Sciatic nerve (tissue), 2 donors: ENCODE data around the gene WNK2. TPM values are rescaled to one million over a fixed set of nuclear protein-coding genes. Genes with fewer than 3 reads are reported as not detected.

ENCODE experiments used
- ATAC-seq: fragments of 200-7000 bp; cut with Tn5 transposase; one replicate; pipeline ENCODE4 v1.9.1; 2020; ENCODE audit warnings: mild to moderate bottlenecking, moderate library complexity
- DNase-seq: peaks from one replicate; pipeline ENCODE4 v3.0.0-alpha.2; 2020; ENCODE audit warnings: low spot score
- intact Hi-C: fragments of 100-400 bp; cut with DNase I; formaldehyde crosslinking; loops from one replicate; pipeline ENCODE4 v1.14.2; 2022
- total RNA-seq: library from RNA; stranded (reverse); fragmentation: NEBNext Ultra II Directional; extraction: Animal tissue kit (Norgen Biotek cat#: 25700); gene quantifications from one replicate; pipeline ENCODE4 v1.2.1, GENCODE V29; 2021
- donor health status: DM: no; HTN: no; CAD: no.
- donor health status: DM: no; HTN: no; CAD: no.

The WNK2 gene
- total RNA-seq, 1 donor from 2014 or later: 6.6 TPM

DNA sequence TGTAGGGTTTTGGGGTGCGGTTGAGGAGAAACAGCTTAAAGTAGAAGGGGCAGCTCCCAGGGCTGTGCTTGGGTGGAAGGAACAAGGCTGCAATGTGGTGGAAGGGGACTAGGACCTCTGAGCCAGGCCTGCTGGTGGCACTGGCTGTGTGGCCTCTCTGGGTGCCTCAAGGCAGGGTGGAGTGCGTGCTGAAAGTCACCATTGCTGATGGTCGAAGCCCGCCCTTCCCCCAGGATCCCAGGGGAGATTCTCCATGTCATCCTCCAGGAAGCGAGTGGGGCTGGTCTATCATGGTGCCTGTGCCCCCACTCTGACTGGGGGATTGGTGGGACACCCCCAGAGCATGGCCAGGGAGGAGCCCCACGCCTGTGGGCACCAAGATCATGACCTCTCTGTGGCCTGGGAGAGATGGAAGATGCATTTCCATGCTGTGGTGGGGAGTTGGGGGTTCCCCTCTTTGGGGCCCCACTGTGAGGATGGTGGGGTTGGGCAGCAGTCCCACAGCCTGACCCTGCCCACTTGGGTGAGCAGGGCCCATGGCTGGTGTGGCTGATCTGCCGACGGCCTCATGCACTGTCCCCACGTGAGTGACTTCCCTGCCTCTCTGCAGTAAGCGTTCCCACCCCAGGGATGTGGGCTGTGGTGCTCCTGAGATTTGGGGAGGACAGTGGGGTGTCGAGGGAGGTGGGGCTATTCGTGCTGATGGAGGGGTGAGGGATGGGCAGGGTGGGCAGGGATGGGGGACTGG, 25.8 kb downstream of the WNK2 start:
- DNase-seq: no peak
- intact Hi-C loops: no loop called here
- no peak for ATAC-seq

DNA sequence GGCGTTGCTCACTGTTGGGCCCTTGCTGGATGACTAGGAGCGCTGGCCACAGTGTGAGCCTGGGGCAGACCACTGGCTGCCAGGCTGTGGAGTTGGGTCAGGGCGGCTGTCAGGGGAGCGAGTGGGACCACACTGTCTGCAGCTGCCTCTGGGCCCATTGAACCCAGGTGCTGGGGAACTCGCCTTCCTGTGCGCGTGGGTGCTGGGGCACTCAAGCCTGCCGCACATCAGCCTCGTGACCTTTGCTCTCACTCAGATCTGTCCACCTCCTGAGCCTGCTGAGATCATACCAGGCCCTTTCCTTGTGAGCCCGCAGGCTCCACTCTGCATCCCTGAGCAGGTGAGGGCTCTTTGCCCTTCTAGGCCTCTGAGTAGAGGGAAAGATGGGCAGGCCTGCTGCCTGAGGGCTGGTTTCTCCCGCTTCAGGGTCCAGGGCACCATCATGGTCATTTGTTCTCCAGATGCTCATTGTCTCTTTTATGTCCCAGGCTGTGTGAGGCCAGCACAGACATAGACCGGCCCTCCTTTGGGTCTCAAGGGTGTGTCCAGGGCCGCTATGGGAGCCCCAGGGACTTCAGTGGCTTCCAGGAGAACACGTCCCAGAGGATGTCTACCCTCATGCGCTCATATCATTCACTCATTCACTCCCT, 26.5 kb downstream of the WNK2 start:
- ATAC-seq (no peak), DNase-seq (no peak)
- intact Hi-C loops: no loop called here

DNA sequence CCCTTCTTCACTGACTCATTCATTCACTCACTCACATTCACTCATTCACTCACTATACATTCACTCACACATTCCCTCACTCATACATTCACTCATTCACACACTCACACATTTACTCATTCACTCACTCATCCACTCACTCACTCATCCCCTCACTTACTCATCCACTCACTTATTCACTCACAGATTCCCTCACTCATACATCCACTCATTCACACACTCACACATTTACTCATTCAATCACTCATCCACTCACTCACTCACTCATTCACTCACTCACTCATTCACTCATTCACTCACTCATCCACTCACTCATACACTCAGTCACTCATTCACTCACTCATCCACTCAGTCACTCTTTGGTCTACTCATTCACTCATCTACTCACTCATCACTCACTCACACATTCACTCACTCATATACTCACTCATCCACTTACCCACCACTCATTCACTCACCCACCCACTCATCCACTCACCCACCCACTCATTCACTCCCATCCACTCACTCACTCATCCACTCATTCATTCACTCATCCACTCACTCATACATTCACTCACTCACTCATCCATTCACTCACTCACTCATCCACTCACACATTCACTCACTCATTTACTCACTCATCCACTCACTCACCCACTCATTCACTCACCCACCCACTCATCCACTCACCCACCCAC, 27.2 kb downstream of the WNK2 start:
- intact Hi-C loops: no loop called here
- no peak for DNase-seq

DNA sequence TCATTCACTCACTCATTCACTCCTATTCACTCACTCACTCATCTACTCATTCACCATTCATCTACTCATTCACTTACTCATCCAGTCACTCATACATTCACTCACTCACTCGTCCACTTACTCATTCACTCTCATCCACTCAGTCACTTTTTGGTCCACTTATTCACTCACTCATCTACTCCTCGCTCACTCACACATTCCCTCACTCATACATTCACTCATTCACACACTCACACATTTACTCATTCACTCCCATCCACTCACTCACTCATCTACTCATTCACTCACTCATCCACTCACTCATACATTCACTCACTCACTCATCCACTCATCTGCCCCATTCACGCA, 27.7 kb downstream of the WNK2 start:
- intact Hi-C loops: no loop called here
- ATAC-seq: no peak

More for the DNA sequence above, 27.2 kb downstream of the WNK2 start:
- ATAC-seq: no peak

DNA sequence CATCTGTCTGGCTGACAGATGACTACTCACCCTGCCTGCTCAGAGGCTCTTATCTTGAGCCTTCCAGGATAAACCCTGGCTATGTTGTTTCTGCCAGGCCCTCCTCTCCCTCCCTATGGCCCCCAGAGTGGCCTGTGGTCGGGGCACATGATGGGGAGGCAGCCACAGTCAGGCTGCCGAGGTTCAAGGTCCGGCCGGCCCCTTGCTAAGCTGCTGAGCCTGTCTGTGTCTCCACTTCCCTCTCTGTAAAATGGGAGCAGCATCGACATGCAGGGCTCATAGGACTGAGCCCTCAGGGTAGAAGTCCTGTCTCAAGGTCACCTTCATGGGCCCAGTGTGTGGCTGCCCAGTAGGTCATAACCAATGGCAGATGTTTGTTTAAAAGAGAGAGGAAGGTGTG, 28.5 kb downstream of the WNK2 start:
- ATAC-seq: no peak
- no peak for DNase-seq
- intact Hi-C loops: no loop called here

More for the DNA sequence above, 27.7 kb downstream of the WNK2 start:
- DNase-seq: no peak

DNA sequence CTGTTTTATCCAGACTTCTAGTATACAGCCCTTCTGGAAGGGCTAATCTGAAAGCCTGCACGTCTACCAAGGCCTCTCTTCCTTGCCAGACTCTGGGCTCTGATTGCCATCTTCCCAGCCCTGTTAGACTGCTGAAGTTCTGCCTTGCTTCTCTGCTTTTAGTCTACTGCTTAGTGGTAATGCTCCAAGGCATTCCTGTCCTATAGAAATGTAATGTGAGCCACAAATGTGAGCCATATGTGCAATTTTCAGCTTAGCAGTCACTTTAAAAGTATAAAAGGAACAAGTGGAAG, 32.1 kb downstream of the WNK2 start:
- ATAC-seq: no peak
- no peak for DNase-seq
- intact Hi-C loops: no loop called here

DNA sequence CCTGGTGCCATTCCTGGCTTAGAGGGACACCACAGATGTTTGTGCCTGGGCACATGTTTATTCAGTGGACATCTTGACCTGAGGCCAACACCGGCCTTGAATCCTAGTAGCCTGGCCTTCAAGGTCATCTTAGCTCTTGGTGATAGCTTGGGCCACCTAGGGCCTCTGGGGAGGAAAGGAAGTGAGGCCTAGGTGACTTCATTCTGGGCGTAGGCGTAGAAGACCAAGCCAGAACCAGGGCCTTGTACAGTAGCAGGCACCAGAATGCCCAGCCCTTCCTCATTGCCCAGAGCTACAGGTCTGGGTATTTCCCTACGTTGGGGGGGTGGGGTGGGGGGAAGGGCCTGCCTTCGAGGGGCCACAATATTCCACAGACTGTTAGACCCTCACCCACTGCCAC, 33.8 kb downstream of the WNK2 start:
- ATAC-seq (no peak), DNase-seq (no peak)
- intact Hi-C loops: no loop called here

DNA sequence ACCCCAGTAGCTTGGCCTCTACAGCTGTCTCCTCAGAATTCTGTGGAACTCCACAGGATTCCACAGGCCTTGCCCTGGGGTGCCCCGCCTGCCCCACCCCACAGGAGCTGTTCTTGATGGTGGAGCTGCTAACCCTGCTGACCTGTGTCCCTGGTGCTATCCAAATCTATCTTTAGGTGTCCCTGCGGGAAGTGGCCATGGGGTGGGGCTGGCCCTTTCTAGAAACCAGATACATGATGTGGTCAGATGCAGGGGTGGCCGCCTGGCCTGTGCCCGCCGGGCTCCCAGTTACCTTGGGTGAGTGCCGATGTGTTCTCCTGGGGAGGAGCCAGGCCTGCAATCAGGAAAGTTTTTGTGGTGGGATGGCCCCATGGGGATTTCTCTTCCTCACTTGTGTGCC, 34.2 kb downstream of the WNK2 start:
- DNase-seq (no peak), ATAC-seq (peak; percentile 36)
- intact Hi-C loops: no loop called here

DNA sequence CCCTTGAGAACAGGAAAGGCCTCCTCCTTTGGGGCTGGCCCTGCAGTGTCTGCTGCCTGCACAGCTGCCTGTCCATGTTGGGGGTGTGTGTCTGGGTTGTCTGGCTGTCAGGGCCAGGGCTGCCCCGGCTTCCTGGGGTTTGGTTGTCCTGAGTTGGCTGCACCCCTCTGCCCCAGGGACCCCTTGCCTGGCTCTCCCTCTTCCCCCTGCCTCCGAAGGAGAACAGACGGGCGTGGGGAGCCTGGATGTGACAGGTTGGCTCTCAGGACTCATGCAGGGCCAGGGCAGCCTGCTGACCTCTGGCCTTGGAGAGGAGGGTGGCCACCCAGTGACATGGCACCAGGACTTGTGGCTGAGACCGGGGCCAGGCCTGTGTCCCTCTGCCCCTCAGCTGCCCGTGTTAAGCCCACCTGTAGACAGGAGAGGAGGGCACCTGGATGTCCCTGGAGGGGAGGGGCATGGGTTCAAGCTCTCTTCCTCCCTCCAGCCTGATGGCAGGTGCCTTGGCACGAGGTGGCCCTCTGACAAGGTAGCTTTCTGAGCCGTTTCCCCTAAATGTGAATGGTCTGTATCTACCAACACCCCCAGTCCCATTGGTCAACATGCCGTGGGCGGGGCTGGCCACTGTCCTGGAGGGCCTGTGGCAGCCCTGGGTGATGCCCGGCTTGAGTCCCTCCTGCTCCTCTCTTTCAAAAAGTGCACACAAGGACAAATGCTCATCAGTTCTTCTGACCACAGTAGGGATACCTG, 34.9 kb downstream of the WNK2 start:
- DNase-seq (no peak), ATAC-seq (no peak)
- intact Hi-C loops: no loop called here

DNA sequence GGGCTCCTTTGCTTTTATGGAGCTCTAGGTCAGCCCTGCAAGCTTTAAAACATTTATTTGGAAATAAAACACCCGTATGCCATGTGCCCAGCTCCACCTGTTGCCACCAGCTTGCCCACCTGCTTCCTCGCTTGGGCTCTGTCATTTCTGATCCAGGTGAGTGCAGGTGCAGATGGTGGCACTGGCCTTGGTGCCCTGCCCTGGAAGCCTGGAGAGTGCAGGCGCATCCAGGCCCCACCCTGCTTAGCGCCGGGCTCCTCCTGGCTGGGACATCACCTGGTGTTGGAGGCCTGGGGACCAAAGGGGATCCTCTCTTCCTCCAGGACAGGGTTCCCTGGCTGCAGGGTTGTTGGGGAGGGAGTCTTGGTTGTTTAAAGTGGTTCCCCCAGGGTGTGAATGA, 35.8 kb downstream of the WNK2 start:
- intact Hi-C loops: no loop called here
- DNase-seq: no peak
- ATAC-seq: no peak

DNA sequence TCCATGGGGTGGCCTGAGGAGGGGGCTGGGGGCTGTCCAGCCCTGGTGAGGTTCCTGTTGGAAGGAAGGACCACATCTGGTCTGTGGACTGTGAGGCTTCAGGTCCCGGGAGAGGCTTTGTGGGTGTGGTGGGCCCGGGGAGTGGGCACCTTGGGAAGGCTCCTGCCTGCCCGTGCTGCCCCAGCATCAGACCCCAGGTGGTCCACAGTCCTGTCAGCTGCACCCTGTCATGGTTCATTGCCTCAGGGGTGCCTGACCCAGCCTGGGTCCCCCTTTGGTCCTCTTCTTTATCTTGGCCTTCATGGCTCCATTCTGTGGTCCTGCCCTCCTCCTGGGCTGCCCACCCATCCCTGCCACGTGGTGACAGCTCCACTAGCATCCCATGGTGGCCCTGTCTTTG, 36.7 kb downstream of the WNK2 start:
- no peak for DNase-seq
- ATAC-seq: no peak
- intact Hi-C loops: no loop called here

DNA sequence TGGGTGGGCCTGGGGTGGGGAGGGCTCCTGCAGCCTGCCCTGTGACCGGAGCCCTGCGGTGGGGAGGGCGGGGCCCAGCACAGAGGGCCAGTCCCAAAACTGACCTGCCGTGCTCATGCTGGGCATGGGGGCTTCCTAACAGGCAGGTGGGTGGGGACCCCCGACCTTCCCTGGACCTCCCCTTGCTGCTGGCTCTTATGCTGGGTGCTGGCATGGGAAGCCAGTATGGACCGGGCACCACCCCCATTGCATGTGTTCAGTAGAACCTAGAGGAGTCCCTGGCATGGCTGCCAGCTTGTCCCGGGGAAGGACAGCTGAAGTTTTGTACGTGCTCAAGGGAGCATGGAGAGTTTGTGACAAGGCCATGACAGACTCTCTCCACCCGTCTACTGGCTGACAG, 37.1 kb downstream of the WNK2 start:
- intact Hi-C loops: no loop called here
- no peak for DNase-seq
- no peak for ATAC-seq

DNA sequence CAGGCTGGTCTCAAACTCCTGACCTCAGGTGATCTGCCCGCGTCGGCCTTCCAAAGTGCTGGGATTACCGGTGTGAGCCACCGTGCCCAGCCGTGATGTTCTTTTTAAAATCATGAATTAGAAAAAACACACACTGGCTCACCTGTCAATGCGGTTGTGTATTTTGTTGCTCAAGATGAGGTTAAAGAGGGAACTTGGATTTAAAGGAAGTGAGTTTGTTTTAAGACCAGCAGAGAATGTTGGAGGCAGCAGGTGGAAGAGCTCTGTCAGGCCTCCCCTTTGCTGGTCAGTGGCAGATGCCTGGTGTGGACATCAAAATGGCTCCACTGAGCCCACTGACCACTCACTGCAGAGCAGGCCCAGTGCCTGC, 38.9 kb downstream of the WNK2 start:
- DNase-seq (no peak), ATAC-seq (no peak)
- intact Hi-C loops: no loop called here

DNA sequence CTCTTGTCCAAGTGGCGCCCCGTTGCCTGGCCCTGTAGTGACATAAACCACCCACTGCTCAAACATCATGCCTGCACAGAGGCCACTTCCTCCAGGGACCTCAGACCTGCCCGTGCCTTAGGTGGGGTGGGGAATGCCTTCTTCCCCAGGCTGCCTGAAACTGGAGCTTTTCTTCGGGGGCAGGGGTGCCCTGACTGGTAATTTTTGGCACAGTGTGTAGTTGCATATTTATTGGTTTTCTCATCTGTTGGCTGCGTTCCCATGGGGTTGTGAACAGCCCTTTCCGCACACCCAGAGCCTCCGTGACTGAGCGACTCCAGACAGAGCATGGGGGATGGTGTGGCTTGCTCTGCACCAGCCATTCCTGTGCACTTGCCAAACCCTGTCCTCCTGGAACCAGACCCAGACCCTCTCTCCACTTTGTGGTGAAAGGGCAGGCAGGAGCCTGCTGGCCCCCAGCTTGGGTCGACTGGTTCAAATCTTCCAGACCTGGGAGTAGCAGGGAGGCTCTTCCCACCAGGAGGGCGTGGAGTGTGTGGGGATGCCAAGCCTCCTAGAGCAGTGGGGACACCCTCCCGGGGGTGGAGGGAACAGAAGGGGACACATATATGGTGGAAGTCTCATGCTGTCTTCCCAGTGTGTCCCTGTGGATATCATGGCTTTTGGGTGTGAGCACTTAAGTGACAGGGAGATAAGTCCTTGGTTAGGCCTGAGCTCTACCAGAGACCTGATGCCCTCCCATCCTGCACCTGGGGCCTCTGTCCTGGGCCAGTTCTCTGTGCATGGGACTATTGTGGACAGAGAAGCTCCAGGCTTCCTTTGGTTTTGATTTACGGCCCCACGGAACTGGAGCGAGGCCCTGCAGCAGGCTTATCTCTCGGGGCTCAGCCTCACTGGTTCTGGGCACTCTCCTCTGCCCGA, 39.6 kb downstream of the WNK2 start:
- DNase-seq (no peak), ATAC-seq (peak; percentile 14)
- intact Hi-C loops: no loop called here

DNA sequence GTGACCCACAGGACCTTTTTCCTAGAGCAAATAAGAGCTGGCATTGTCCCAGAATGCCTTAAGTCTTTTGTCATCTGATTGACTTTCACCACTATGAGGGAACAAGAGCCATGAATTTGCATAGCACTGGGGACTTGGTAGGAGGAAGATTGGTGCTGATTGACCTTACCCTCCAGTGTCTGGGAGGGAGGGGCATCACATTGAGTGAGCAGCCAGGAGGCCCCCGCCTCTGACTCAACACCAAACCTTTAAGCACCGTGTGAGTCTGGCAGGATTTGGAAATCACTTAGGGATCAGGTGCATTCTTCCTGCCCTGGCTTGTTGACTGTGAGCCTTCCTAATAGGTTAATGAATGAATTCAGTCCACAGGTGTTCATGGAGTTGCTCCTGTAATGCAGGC, 40.7 kb downstream of the WNK2 start:
- DNase-seq (no peak), ATAC-seq (no peak)
- intact Hi-C loops: no loop called here

DNA sequence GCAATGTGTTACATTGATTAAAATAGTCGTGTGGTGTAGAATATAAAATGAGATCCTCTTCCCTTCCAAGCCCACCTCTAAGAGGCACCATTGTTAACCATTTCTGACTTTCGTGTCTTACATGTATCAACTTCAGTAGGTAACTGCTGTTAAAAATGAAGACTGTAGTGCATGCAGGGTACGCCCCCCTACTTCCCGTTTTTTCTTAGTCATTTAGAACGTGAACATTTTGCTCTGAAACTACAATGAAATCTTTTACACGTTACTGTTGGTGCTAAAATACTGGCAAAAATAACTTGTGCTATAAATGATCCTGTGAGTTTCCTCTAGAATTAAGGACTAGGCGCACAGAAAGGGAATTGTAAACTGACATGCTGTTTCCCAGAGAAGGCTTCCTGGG, 41.5 kb downstream of the WNK2 start:
- DNase-seq (no peak), ATAC-seq (no peak)
- intact Hi-C loops: no loop called here

DNA sequence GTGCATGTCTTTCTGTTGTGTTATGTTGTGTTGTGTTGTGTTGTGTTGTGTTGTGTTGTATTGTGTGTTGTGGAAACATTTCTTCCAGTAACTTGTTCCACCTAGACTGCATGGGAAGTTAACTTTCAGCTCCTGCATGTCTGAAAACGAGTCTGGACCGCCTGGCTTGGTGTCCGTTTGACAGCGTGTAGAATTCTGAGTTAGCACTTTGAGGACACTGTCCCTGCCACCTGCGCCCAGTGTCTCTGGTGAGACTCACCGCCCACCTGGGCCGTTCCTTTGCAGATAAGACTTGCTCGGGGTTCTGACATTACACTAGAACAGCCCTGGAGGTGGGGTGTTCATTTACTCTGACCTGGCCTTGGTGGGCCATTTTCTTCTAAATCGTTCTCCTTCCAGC, 42.0 kb downstream of the WNK2 start:
- DNase-seq: no peak
- intact Hi-C loops: no loop called here
- no peak for ATAC-seq

DNA sequence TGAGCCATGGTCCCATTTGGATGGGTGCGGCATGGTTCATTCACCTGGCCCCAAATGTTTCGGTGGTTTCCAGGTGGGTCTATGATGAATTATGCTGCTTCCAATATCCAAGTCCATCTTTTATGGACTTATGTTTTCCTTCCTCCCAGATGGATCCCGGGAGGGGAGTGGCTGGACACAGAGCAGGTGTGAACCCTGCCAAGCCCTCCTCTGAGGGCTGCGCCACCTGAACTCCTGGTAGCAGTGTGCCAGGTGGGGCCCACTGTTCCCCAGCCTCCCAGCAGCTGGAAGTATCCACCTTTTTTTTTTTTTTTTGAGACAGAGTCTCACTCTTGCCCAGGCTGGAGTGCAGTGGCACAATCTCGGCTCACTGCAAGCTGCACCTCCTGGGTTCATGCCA, 42.9 kb downstream of the WNK2 start:
- intact Hi-C loops: no loop called here
- no peak for DNase-seq

DNA sequence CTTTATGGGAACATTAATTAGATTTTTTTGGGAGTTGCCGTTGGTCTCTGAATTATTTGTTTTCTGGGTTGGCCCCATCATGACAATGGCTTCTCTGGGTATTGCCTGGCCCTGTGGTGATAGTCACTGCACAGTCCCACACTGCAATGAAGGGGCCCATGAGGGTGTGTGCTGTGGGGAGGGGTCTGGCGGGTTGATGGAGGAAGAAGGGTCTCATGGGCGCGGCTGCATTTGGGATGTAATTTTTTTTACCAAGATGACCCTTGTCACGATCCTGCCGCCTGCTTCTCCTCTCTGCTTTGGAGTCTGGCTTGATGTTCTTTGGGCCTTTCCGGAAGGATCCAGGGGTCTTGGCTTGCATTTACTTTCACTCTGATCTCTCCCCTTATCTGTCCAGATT, 44.1 kb downstream of the WNK2 start:
- no peak for DNase-seq
- no peak for ATAC-seq
- intact Hi-C loops: no loop called here

More for the DNA sequence above, 42.9 kb downstream of the WNK2 start:
- no peak for ATAC-seq
